ENCODE data around the gene GMDS. TPM values are rescaled to one million over a fixed set of nuclear protein-coding genes. Genes with fewer than 3 reads are reported as not detected.

Gene GMDS
- total and polyA plus RNA-seq, 2 experiments from 2014 or later = 30.1 to 36.5 TPM

GRCh38 chr6:1667012-1667804 is 578.2 kb downstream of the GMDS start:
- ATAC-seq (no peak), DNase-seq (ENCODE audit: low spot score) (no peak)
- H3K27me3 Mint-ChIP-seq (ENCODE audit: insufficient read depth, low read depth, poor library complexity) = peaks cover 9% of the 10 kb centered on the region
- Histone ChIP-seq H3K79me2 (replicated peaks; ENCODE audit: insufficient read depth) (no peaks in the 10 kb centered on the region), H3K4me1 (ENCODE audit: insufficient read depth) (no peaks in the 10 kb centered on the region; the same call in 1 of the 2 replicates), H3K27ac (ENCODE audit: low read depth) (no peak overlapping the region), H3K4me2 (no peak overlapping the region), H4K20me1 (replicated peaks; ENCODE audit: insufficient read depth) (no peaks in the 10 kb centered on the region), H2AFZ (no peak overlapping the region), H3K27me3 (ENCODE audit: insufficient read depth) (no peaks in the 10 kb centered on the region), H3K36me3 (ENCODE audit: insufficient read depth) (no peaks in the 10 kb centered on the region), H3K4me3 (no peak overlapping the region), H3K9me2 (ENCODE audit: insufficient read depth) (no peaks in the 10 kb centered on the region), H3F3A (replicated peaks; ENCODE audit: low read depth) (no peaks in the 10 kb centered on the region)
- no peaks in the 10 kb centered on the region for H3K36me3 Mint-ChIP-seq (ENCODE audit: low read depth)
- no peaks in the 10 kb centered on the region for H3K9me3 Mint-ChIP-seq
- peaks cover 8% of the 10 kb centered on the region; the same call in 2 of the 3 replicates for H3K4me1 Mint-ChIP-seq
- TF ChIP-seq EZH2 (IDR thresholded peaks at IDR 0.05; ENCODE audit: low read depth, unreplicated experiment) (no peak), POLR2AphosphoS5 (IDR thresholded peaks at IDR 0.05; ENCODE audit: low read depth) (no peak), CTCF (conservative IDR thresholded peaks at IDR 0.05; ENCODE audit: low read depth in 2 of 2) (no peak), CREB1 (CRISPR knock-in tag; IDR thresholded peaks at IDR 0.05; ENCODE audit: low read depth) (no peak), JUNB (IDR thresholded peaks at IDR 0.05; ENCODE audit: unreplicated experiment) (no peak), EZH2phosphoT487 (IDR thresholded peaks at IDR 0.05; ENCODE audit: unreplicated experiment) (no peak), STAT1 (IDR thresholded peaks at IDR 0.05; ENCODE audit: unreplicated experiment) (no peak)
- TF ChIP-seq, protein P1, sequence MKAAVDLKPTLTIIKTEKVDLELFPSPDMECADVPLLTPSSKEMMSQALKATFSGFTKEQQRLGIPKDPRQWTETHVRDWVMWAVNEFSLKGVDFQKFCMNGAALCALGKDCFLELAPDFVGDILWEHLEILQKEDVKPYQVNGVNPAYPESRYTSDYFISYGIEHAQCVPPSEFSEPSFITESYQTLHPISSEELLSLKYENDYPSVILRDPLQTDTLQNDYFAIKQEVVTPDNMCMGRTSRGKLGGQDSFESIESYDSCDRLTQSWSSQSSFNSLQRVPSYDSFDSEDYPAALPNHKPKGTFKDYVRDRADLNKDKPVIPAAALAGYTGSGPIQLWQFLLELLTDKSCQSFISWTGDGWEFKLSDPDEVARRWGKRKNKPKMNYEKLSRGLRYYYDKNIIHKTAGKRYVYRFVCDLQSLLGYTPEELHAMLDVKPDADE (IDR thresholded peaks at IDR 0.05) = no peak
- TF ChIP-seq, protein P2, sequence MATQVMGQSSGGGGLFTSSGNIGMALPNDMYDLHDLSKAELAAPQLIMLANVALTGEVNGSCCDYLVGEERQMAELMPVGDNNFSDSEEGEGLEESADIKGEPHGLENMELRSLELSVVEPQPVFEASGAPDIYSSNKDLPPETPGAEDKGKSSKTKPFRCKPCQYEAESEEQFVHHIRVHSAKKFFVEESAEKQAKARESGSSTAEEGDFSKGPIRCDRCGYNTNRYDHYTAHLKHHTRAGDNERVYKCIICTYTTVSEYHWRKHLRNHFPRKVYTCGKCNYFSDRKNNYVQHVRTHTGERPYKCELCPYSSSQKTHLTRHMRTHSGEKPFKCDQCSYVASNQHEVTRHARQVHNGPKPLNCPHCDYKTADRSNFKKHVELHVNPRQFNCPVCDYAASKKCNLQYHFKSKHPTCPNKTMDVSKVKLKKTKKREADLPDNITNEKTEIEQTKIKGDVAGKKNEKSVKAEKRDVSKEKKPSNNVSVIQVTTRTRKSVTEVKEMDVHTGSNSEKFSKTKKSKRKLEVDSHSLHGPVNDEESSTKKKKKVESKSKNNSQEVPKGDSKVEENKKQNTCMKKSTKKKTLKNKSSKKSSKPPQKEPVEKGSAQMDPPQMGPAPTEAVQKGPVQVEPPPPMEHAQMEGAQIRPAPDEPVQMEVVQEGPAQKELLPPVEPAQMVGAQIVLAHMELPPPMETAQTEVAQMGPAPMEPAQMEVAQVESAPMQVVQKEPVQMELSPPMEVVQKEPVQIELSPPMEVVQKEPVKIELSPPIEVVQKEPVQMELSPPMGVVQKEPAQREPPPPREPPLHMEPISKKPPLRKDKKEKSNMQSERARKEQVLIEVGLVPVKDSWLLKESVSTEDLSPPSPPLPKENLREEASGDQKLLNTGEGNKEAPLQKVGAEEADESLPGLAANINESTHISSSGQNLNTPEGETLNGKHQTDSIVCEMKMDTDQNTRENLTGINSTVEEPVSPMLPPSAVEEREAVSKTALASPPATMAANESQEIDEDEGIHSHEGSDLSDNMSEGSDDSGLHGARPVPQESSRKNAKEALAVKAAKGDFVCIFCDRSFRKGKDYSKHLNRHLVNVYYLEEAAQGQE (IDR thresholded peaks at IDR 0.05; ENCODE audit: unreplicated experiment) = no peak
- TF ChIP-seq, protein P3, sequence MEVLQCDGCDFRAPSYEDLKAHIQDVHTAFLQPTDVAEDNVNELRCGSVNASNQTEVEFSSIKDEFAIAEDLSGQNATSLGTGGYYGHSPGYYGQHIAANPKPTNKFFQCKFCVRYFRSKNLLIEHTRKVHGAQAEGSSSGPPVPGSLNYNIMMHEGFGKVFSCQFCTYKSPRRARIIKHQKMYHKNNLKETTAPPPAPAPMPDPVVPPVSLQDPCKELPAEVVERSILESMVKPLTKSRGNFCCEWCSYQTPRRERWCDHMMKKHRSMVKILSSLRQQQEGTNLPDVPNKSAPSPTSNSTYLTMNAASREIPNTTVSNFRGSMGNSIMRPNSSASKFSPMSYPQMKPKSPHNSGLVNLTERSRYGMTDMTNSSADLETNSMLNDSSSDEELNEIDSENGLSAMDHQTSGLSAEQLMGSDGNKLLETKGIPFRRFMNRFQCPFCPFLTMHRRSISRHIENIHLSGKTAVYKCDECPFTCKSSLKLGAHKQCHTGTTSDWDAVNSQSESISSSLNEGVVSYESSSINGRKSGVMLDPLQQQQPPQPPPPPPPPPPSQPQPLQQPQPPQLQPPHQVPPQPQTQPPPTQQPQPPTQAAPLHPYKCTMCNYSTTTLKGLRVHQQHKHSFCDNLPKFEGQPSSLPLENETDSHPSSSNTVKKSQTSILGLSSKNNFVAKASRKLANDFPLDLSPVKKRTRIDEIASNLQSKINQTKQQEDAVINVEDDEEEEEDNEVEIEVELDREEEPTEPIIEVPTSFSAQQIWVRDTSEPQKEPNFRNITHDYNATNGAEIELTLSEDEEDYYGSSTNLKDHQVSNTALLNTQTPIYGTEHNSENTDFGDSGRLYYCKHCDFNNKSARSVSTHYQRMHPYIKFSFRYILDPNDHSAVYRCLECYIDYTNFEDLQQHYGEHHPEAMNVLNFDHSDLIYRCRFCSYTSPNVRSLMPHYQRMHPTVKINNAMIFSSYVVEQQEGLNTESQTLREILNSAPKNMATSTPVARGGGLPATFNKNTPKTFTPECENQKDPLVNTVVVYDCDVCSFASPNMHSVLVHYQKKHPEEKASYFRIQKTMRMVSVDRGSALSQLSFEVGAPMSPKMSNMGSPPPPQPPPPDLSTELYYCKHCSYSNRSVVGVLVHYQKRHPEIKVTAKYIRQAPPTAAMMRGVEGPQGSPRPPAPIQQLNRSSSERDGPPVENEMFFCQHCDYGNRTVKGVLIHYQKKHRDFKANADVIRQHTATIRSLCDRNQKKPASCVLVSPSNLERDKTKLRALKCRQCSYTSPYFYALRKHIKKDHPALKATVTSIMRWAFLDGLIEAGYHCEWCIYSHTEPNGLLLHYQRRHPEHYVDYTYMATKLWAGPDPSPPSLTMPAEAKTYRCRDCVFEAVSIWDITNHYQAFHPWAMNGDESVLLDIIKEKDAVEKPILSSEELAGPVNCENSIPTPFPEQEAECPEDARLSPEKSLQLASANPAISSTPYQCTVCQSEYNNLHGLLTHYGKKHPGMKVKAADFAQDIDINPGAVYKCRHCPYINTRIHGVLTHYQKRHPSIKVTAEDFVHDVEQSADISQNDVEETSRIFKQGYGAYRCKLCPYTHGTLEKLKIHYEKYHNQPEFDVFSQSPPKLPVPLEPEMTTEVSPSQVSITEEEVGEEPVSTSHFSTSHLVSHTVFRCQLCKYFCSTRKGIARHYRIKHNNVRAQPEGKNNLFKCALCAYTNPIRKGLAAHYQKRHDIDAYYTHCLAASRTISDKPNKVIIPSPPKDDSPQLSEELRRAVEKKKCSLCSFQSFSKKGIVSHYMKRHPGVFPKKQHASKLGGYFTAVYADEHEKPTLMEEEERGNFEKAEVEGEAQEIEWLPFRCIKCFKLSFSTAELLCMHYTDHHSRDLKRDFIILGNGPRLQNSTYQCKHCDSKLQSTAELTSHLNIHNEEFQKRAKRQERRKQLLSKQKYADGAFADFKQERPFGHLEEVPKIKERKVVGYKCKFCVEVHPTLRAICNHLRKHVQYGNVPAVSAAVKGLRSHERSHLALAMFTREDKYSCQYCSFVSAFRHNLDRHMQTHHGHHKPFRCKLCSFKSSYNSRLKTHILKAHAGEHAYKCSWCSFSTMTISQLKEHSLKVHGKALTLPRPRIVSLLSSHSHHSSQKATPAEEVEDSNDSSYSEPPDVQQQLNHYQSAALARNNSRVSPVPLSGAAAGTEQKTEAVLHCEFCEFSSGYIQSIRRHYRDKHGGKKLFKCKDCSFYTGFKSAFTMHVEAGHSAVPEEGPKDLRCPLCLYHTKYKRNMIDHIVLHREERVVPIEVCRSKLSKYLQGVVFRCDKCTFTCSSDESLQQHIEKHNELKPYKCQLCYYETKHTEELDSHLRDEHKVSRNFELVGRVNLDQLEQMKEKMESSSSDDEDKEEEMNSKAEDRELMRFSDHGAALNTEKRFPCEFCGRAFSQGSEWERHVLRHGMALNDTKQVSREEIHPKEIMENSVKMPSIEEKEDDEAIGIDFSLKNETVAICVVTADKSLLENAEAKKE (CRISPR knock-in tag; IDR thresholded peaks at IDR 0.05) = no peak
- H3K4me3 Mint-ChIP-seq = no peak overlapping the region
- no peak overlapping the region for H3K27ac Mint-ChIP-seq
